ENCODE data around the gene RNF180. TPM values are rescaled to one million over a fixed set of nuclear protein-coding genes. Genes with fewer than 3 reads are reported as not detected.

RNF180 gene
- total and polyA plus RNA-seq, 2 donors (not counting 3 experiments of a cell fraction or from before 2014, with no cell fraction given) = 0.62 to 5.6 TPM

DNA sequence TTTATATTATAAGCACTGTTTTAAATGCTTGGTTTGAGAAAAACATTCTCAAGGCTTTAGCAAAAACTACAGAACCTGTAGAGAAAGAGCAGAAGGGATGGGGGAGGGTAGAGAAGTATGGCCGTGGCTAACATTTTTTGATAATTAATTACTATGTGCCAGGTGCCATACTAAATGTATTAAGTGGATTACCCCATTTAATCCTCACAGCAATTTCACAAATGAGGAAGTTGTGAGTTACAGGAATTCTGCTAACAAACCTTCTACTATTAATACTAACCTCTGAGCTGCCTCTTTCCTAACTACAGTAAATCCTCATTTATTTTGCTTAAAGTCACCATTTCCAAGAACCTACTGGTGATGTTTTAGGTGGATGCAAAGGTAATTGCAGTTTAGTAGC, 157.9 kb downstream of the RNF180 start:
- no peak overlapping the region for H3K27ac ChIP-seq (ENCODE audit: insufficient read depth, low read depth, low read length)
- H3K79me2 ChIP-seq (ENCODE audit: control insufficient read depth, insufficient read depth, low read length) = no peaks in the 10 kb centered on the region
- H3K4me2 ChIP-seq (ENCODE audit: insufficient read depth, low read length) = no peak overlapping the region
- H3K4me3 ChIP-seq (replicated peaks in 1 of 3; ENCODE audit: insufficient read depth in 1 of 3, low read depth in 1 of 3, low read length in 3 of 3) = no peak overlapping the region
- no peaks in the 10 kb centered on the region for H3K4me1 ChIP-seq (ENCODE audit: control insufficient read depth, extremely low read depth, insufficient read depth, low read length)
- no peaks in the 10 kb centered on the region for H4K20me1 ChIP-seq (replicated peaks; ENCODE audit: control insufficient read depth, extremely low read depth, insufficient read depth, low read length)
- no TSS peak for BruUV-seq (replicated peaks)
- intact Hi-C loops (cut with micrococcal nuclease) = no loop called here
- H3K27me3 ChIP-seq (ENCODE audit: control insufficient read depth in 2 of 2, insufficient read depth in 2 of 2, low read length in 2 of 2) = no peaks in the 10 kb centered on the region
- dilution Hi-C loops (cut with MboI; ENCODE audit: extremely low pct_ligation_motif_present, low sequenced_read_pairs) = no loop called here
- FAIRE-seq (no peak), DNase-seq (ENCODE audit: low read depth, low spot score) (no peak)
- no peaks in the 10 kb centered on the region for H3K36me3 ChIP-seq (ENCODE audit: control insufficient read depth in 2 of 2, extremely low read depth in 1 of 2, insufficient read depth in 2 of 2, low read length in 2 of 2)
- CTCF ChIA-PET = no interaction called here
- H3K9me1 ChIP-seq (replicated peaks; ENCODE audit: control insufficient read depth, extremely low read depth, insufficient read depth, low read length) = no peaks in the 10 kb centered on the region
- H3K9me3 ChIP-seq (replicated peaks; ENCODE audit: control insufficient read depth, insufficient read depth, low read length) = no peaks in the 10 kb centered on the region
- no peak overlapping the region for H3K9ac ChIP-seq (replicated peaks; ENCODE audit: extremely low read depth, insufficient read depth, low read length)
- no peak overlapping the region for H2AFZ ChIP-seq (ENCODE audit: low read depth, low read length)
- POLR2A ChIA-PET = no interaction called here
- TF ChIP-seq POLR2AphosphoS5 (IDR thresholded peaks at IDR 0.05; ENCODE audit: insufficient read depth, low read depth, low read length) = no peak

DNA sequence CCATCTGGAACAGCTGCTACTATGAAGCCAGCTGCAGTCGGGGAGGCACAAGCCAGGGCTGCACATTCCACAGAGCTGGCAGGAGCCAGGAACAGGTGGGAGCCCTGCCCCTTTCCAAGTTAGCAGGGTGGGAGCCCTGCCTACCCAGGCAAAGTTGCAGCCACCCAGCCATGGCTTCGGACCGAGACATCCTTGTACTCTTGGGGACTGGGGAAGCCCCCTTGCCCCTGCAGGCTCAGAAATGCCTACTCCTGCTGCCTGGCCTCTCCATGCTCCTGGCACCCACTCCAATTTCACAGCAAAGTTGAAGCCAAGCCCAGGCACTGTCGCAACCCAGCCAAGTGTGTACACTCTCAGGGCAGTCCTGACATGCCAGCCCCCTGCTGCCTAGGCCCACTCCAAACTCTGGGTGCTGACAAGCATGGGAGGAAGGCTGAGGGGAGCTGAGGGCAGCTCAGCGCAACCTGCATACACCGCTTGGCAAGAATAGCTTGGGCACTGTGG, 165.1 kb downstream of the RNF180 start:
- no peaks in the 10 kb centered on the region for H3K36me3 ChIP-seq (ENCODE audit: control insufficient read depth in 2 of 2, extremely low read depth in 1 of 2, insufficient read depth in 2 of 2, low read length in 2 of 2)
- ChIA-PET POLR2A (no interaction called here), CTCF (no interaction called here)
- BruUV-seq (replicated peaks) = no TSS peak
- no peaks in the 10 kb centered on the region for H3K9me3 ChIP-seq (replicated peaks; ENCODE audit: control insufficient read depth, insufficient read depth, low read length)
- H3K27ac ChIP-seq (ENCODE audit: insufficient read depth, low read depth, low read length) = no peak overlapping the region
- no peaks in the 10 kb centered on the region for H3K79me2 ChIP-seq (ENCODE audit: control insufficient read depth, insufficient read depth, low read length)
- FAIRE-seq = no peak
- no peaks in the 10 kb centered on the region for H3K27me3 ChIP-seq (ENCODE audit: control insufficient read depth in 2 of 2, insufficient read depth in 2 of 2, low read length in 2 of 2)
- no peaks in the 10 kb centered on the region for H3K4me1 ChIP-seq (ENCODE audit: control insufficient read depth, extremely low read depth, insufficient read depth, low read length)
- no peak for TF ChIP-seq EZH2 (IDR thresholded peaks at IDR 0.05; ENCODE audit: borderline replicate concordance, low read depth, low read length, severe bottlenecking)
- no peak overlapping the region for H3K9ac ChIP-seq (replicated peaks; ENCODE audit: extremely low read depth, insufficient read depth, low read length)
- intact Hi-C loops (cut with micrococcal nuclease) (loop anchor here (10.0 kb wide), 1 partner anchor 924 kb away; no protein-coding TSS in a partner anchor), dilution Hi-C loops (cut with MboI; ENCODE audit: extremely low pct_ligation_motif_present, low sequenced_read_pairs) (no loop called here)
- H3K4me3 ChIP-seq (replicated peaks in 1 of 3; ENCODE audit: insufficient read depth in 1 of 3, low read depth in 1 of 3, low read length in 3 of 3) = no peak overlapping the region
- H2AFZ ChIP-seq (ENCODE audit: low read depth, low read length) = no peak overlapping the region
- no peak overlapping the region for H3K4me2 ChIP-seq (ENCODE audit: insufficient read depth, low read length)
- DNase-seq (ENCODE audit: low read depth, low spot score) = no peak
- H3K9me1 ChIP-seq (replicated peaks; ENCODE audit: control insufficient read depth, extremely low read depth, insufficient read depth, low read length) = no peaks in the 10 kb centered on the region
- no peaks in the 10 kb centered on the region for H4K20me1 ChIP-seq (replicated peaks; ENCODE audit: control insufficient read depth, extremely low read depth, insufficient read depth, low read length)

Measured in endothelial cell of umbilical vein (primary cell).